Measurements from ENCODE around the gene SPANXN3.
"Not testable (repeated sequence)": the region's sequence is repeated elsewhere in the genome, so short reads cannot be mapped to it uniquely, and the experiment has no call there.

Gene SPANXN3

DNA sequence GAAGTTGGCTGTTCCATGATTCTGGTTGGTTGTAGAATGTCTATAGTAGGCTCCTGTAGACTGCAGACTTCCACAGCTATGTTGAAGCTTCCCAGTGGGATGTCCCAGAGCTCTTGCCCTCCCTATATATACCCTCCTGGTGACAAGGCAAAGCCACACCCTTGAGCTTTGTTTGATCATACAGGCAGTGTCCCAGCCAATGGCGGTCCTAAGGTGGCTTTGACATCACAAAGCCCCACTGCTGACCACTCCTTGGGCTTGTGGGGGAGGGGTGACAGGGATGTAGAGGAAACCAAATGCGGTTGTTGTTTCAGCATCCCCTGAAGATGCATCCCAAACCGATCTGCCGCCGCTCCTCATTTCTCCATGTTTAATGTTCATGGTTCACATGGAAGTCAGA lies at the start of gene SPANXN3:
Gene SPANXN3, minus strand, starts transcription at position 101 of the 400 bp plus-strand sequence. Its CDS starts 84 bp downstream, at position 17.
- not testable (repeated sequence) for DNase-seq (ENCODE audit: low read depth)

DNA sequence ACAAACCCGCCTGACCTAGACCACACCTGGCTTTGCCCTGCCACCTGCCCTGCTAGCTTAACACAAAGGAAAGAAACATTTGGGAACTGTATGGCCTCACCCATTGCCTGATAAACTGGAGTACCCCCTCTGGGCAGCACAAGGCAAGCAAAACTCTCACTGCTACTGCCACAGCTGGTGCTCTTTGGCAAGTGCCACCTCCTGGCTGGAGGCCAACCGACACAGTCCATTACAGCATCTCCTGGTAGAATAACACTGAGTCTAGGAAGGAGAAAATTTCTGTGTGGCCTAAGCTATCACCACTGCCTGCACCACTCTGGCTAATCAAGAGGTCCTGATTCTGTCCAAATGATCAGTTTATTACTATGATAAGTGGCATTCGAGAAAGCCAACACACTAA lies 18.9 kb upstream of the SPANXN3 start:
- DNase-seq (ENCODE audit: low read depth), result no peak

- DNase-seq (ENCODE audit: low read depth), result not testable (repeated sequence)
Observed at GRCh38 chrX:143502196-143502595, 15.1 kb downstream of the SPANXN3 start.

DNA sequence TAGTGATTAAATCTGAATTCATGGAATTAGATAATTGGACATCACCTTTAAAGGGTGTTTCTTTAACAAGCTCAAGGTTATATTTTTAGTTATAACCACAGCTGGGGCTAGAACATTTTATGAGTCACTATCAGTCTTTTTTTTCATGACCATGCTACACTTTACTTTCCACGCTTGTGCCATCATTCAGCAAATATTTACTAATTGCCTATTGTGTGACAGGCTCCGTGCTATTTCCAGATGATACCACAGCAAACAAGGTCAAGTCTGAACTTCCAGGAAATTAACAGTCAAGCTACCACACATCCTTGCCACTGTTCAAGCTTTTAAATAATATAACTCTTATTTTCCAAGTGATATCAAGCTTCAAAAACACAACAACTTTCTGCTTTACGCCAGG lies 16.5 kb downstream of the SPANXN3 start:
- DNase-seq (ENCODE audit: low read depth), result no peak

GRCh38 chrX:143486105-143486504 lies 31.2 kb downstream of the SPANXN3 start:
- no peak for DNase-seq (ENCODE audit: low read depth)

DNA sequence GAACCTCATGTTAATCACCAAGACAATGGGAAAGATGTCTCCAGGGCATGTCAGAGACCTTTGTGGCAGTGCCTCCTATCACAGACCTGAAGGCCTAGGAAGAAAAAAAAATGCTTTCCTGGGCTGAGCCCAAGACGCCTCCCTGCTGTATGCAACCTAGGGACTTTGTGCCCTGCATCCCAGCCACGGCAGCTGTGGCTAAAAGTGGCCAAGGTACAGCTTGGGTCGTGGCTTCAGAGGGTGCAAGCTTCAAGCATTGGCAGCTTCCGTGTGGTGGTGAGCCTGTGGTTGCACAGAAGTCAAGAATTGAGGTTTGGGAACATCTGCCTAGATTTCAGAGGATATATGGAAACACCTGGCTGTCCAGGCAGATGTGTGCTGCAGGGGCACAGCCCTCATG lies 40.5 kb downstream of the SPANXN3 start:
- DNase-seq (ENCODE audit: low read depth), result no peak

GRCh38 chrX:143472347-143472938 lies 44.8 kb downstream of the SPANXN3 start:
- no peak for DNase-seq (ENCODE audit: low read depth)

GRCh38 chrX:143466130-143466529 lies 51.1 kb downstream of the SPANXN3 start:
- DNase-seq (ENCODE audit: low read depth), result no peak

DNA sequence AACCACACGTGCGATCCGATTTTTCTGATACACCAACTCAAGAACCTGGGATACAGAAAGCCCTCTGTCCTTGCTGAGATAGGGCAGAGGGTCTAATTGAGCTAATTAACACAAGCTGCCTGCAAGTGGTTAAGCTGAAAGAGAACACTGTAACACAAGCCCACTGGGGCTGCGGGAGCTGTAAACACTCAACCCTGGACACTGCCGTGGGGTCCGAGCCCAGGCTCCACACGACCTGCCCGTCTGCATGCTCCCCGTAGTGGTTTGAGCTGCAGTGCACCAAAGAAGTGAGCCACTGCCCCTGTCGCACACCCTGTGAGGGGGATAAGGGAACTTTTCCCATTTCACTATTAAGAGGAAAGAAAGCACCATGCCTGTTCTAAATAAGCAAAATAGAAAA lies 54.6 kb downstream of the SPANXN3 start:
- DNase-seq (ENCODE audit: low read depth), result no peak

- DNase-seq (ENCODE audit: low read depth), result no peak
Observed at GRCh38 chrX:143461606-143462005, 55.7 kb downstream of the SPANXN3 start.
